ENCODE results near the gene MAP3K6. TPM values are rescaled to one million over a fixed set of nuclear protein-coding genes. Genes with fewer than 3 reads are reported as not detected.
"Not testable (repeated sequence)": the region's sequence is repeated elsewhere in the genome, so short reads cannot be mapped to it uniquely, and the experiment has no call there.

The MAP3K6 gene
- polyA plus RNA-seq, 2 of the 4 experiments (the other 2 are of a cell fraction): 3.6 to 8.5 TPM

- no peak for DNase-seq (ENCODE audit: low read depth in 1 of 2, low spot score in 1 of 2)
- Histone ChIP-seq H3K27ac (no peak overlapping the region), H3K4me3 (no peak overlapping the region), H3K9me3 (no peaks in the 10 kb centered on the region), H3K4me1 (no peaks in the 10 kb centered on the region), H3K4me2 (no peak overlapping the region)
- TF ChIP-seq CEBPB (IDR thresholded peaks at IDR 0.05) (no peak), PBX3 (IDR thresholded peaks at IDR 0.05) (no peak), PHF8 (IDR thresholded peaks at IDR 0.05; ENCODE audit: borderline replicate concordance, low read depth) (no peak), POLR2A (IDR thresholded peaks at IDR 0.05; ENCODE audit: low read length) (no peak), ZFP36 (IDR thresholded peaks at IDR 0.05; ENCODE audit: borderline replicate concordance, partially characterized antibody) (no peak), MAZ (IDR thresholded peaks at IDR 0.05; ENCODE audit: borderline replicate concordance, low read depth, low read length) (no peak), SMC3 (IDR thresholded peaks at IDR 0.05) (no peak), RCOR1 (IDR thresholded peaks at IDR 0.05; ENCODE audit: low read depth, low read length) (no peak), JUNB (IDR thresholded peaks at IDR 0.05) (no peak), RFX5 (IDR thresholded peaks at IDR 0.05) (no peak)
- TF ChIP-seq, protein P1, sequence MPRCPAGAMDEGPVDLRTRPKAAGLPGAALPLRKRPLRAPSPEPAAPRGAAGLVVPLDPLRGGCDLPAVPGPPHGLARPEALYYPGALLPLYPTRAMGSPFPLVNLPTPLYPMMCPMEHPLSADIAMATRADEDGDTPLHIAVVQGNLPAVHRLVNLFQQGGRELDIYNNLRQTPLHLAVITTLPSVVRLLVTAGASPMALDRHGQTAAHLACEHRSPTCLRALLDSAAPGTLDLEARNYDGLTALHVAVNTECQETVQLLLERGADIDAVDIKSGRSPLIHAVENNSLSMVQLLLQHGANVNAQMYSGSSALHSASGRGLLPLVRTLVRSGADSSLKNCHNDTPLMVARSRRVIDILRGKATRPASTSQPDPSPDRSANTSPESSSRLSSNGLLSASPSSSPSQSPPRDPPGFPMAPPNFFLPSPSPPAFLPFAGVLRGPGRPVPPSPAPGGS (IDR thresholded peaks at IDR 0.05): no peak
- TF ChIP-seq, protein P2, sequence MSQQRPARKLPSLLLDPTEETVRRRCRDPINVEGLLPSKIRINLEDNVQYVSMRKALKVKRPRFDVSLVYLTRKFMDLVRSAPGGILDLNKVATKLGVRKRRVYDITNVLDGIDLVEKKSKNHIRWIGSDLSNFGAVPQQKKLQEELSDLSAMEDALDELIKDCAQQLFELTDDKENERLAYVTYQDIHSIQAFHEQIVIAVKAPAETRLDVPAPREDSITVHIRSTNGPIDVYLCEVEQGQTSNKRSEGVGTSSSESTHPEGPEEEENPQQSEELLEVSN (IDR thresholded peaks at IDR 0.05; ENCODE audit: borderline replicate concordance, low read depth): no peak
- TF ChIP-seq, protein P3, sequence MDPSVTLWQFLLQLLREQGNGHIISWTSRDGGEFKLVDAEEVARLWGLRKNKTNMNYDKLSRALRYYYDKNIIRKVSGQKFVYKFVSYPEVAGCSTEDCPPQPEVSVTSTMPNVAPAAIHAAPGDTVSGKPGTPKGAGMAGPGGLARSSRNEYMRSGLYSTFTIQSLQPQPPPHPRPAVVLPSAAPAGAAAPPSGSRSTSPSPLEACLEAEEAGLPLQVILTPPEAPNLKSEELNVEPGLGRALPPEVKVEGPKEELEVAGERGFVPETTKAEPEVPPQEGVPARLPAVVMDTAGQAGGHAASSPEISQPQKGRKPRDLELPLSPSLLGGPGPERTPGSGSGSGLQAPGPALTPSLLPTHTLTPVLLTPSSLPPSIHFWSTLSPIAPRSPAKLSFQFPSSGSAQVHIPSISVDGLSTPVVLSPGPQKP (IDR thresholded peaks at IDR 0.05; ENCODE audit: low read depth, low read length): no peak
- no peak for FAIRE-seq
- 100% methylated on average over 2 of the region's 2 CpGs for WGBS (ENCODE audit: missing lambda C conversion rate)
- no peak for ATAC-seq
- ChIA-PET POLR2A (interaction anchor here (0.5 kb wide), 1 partner anchor 46 kb away, joined by 3 read pairs; no protein-coding TSS in a partner anchor), CTCF (interaction anchor here (1.1 to 7.9 kb wide), 6 partner anchors 15 to 195 kb away, joined by 3 to 66 read pairs (median 5); partner anchors contain the start of genes AHDC1 and GPR3)
Observed at GRCh38 chr1:27410709-27411108, 43.9 kb upstream of the MAP3K6 start.

DNA sequence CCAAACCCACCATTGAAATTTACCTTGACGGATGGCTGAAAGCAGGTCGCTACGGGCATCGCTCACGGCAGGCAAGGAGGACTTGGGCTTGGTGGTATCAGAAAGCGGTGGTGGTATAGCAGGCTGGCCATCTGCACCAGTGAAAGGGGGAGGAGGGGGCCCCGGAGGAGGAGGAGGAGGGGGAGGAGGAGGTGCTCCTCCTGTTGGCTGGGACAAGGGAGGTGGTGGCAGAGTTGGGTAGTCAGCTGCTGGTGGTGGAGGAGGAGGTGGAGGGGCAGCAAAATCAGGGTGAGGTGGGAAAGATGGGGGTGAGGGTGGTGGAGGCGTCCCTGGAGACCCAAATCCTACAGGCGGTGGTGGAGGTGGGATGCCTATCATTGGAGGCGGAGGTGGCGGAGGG is 42.9 kb upstream of the MAP3K6 start:
- ATAC-seq: no peak
- H3K4me2 ChIP-seq: no peak overlapping the region
- no peaks in the 10 kb centered on the region for H3K9me3 ChIP-seq
- ChIA-PET CTCF (interaction anchor here (1.2 to 7.9 kb wide), 4 partner anchors 18 to 196 kb away, joined by 3 to 66 read pairs (median 4); partner anchors contain the start of genes AHDC1 and GPR3), POLR2A (no interaction called here)
- no peak overlapping the region for H3K27ac ChIP-seq
- TF ChIP-seq TP53 (CRISPR knock-in tag; IDR thresholded peaks at IDR 0.05) (no peak), MAZ (IDR thresholded peaks at IDR 0.05; ENCODE audit: borderline replicate concordance, low read depth, low read length) (no peak), RFX5 (IDR thresholded peaks at IDR 0.05) (no peak), ESRRA (IDR thresholded peaks at IDR 0.05; ENCODE audit: borderline replicate concordance, low read length) (no peak), TFCP2L1 (CRISPR knock-in tag; IDR thresholded peaks at IDR 0.05) (no peak)
- DNase-seq (ENCODE audit: low read depth in 1 of 2, low spot score in 1 of 2): no peak
- 93% methylated on average over 10 of the region's 11 CpGs for WGBS (ENCODE audit: missing lambda C conversion rate)
- no peak for FAIRE-seq
- no peaks in the 10 kb centered on the region for H3K4me1 ChIP-seq
- no peak overlapping the region for H3K4me3 ChIP-seq

GRCh38 chr1:27408151-27408550 is 41.4 kb upstream of the MAP3K6 start:
- ChIA-PET CTCF (interaction anchor here (1.3 kb wide), 1 partner anchor 199 kb away, joined by 3 read pairs; no protein-coding TSS in a partner anchor), POLR2A (no interaction called here)
- H3K4me3 ChIP-seq: no peak overlapping the region
- WGBS (ENCODE audit: missing lambda C conversion rate): 95% methylated on average over 9 of the region's 9 CpGs
- no peak overlapping the region for H3K27ac ChIP-seq
- FAIRE-seq (no peak), ATAC-seq (no peak), DNase-seq (ENCODE audit: low read depth in 1 of 2, low spot score in 1 of 2) (no peak)
- TF ChIP-seq FOXS1 (CRISPR knock-in tag; IDR thresholded peaks at IDR 0.05) (no peak), CBX8 (IDR thresholded peaks at IDR 0.05) (no peak), NR3C1 (IDR thresholded peaks at IDR 0.05) (no peak), RAD21 (conservative IDR thresholded peaks at IDR 0.05 in 1 of 2, IDR thresholded peaks at IDR 0.05 in 1 of 2) (no peak), NFE2L2 (conservative IDR thresholded peaks at IDR 0.05; ENCODE audit: low read length) (no peak), CBX2 (IDR thresholded peaks at IDR 0.05; ENCODE audit: borderline replicate concordance, low read depth) (no peak), ZFP36 (IDR thresholded peaks at IDR 0.05; ENCODE audit: borderline replicate concordance, partially characterized antibody) (no peak), JUNB (IDR thresholded peaks at IDR 0.05) (no peak), TP53 (CRISPR knock-in tag; IDR thresholded peaks at IDR 0.05) (no peak), RFX5 (IDR thresholded peaks at IDR 0.05) (no peak)
- no peaks in the 10 kb centered on the region for H3K9me3 ChIP-seq
- no peaks in the 10 kb centered on the region for H3K4me1 ChIP-seq
- no peak overlapping the region for H3K4me2 ChIP-seq

DNA sequence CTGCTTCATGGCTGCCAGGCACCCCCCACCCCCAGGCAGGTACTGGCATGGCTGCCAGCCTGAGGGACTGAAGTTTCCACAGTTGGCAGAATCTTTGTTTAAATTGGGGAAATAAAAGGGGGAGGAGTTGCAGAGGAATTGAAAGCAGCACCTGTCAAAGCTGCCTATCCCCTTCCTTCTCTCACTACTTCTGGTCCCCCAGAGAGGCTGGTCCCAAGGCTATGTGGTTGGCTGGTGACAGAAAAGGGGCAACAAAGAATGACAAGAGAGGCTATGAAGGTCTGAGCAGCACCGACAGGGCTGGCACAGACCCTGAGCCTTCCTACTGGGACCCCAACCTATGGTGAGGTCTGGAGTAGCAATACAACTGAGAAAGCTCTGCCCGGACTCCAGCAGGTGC is 40.0 kb upstream of the MAP3K6 start:
- FAIRE-seq; H3K4me1 ChIP-seq; ATAC-seq; H3K4me3 ChIP-seq; DNase-seq (ENCODE audit: low read depth in 1 of 2, low spot score in 1 of 2); POLR2A ChIA-PET; H3K4me2 ChIP-seq; H3K9me3 ChIP-seq; H3K27ac ChIP-seq: not testable (repeated sequence)
- CTCF ChIA-PET: interaction anchor here (0.6 to 4.6 kb wide), 6 partner anchors 10 to 200 kb away, joined by 3 to 13 read pairs (median 3); no protein-coding TSS in a partner anchor
- WGBS (ENCODE audit: missing lambda C conversion rate): 85% methylated on average over 2 of the region's 2 CpGs
